Endodermal cell (in vitro differentiated cells): ENCODE results near the gene MAST3. TPM values are rescaled to one million over a fixed set of nuclear protein-coding genes. Genes with fewer than 3 reads are reported as not detected.

Experiments used
- DNase-seq: peaks from one replicate; pipeline ENCODE4 v3.0.0-alpha.2; 2017
- H3K27ac ChIP-seq: 2 replicates; pipeline ENCODE4 v1.5.1; 2013; ENCODE audit warnings: mild to moderate bottlenecking, low read depth, low read length, moderate library complexity
- H3K27me3 ChIP-seq: 2 replicates; pipeline ENCODE4 v1.6.1; 2013; ENCODE audit warnings: mild to moderate bottlenecking, low read length, moderate library complexity; ENCODE audit not compliant: insufficient read depth, control insufficient read depth, poor library complexity, severe bottlenecking
- H3K36me3 ChIP-seq: 2 replicates; pipeline ENCODE4 v1.7.0; 2013; ENCODE audit warnings: mild to moderate bottlenecking, low read length, moderate library complexity; ENCODE audit not compliant: control insufficient read depth, insufficient read depth
- H3K4me1 ChIP-seq: one replicate; pipeline ENCODE4 v1.7.0; 2013; ENCODE audit warnings: low read length; ENCODE audit not compliant: control insufficient read depth, insufficient read depth
- H3K4me3 ChIP-seq: 2 replicates; pipeline ENCODE4 v1.5.1; 2013; ENCODE audit warnings: mild to moderate bottlenecking, low read length, moderate library complexity
- H3K9ac ChIP-seq: 2 replicates; pipeline ENCODE4 v1.6.1; 2013; ENCODE audit warnings: mild to moderate bottlenecking, low read length, moderate library complexity; ENCODE audit not compliant: poor library complexity, severe bottlenecking; ENCODE audit errors: extremely low read depth
- H3K9me3 ChIP-seq: 2 replicates; pipeline ENCODE4 v1.6.1; 2013; ENCODE audit warnings: mild to moderate bottlenecking, low read length, moderate library complexity; ENCODE audit not compliant: control insufficient read depth
- H3K27ac Mint-ChIP-seq: 2 replicates; pipeline ENCODE4 v1.8.0; 2020; ENCODE audit warnings: mixed read lengths
- H3K27me3 Mint-ChIP-seq: 2 replicates; pipeline ENCODE4 v1.8.0; 2021; ENCODE audit warnings: mild to moderate bottlenecking, mixed read lengths; ENCODE audit not compliant: insufficient read depth
- H3K36me3 Mint-ChIP-seq: 2 replicates; pipeline ENCODE4 v1.8.0; 2020; ENCODE audit warnings: low read depth, mixed read lengths
- H3K4me1 Mint-ChIP-seq: 2 replicates; pipeline ENCODE4 v1.8.0; 2020; ENCODE audit warnings: mixed read lengths
- H3K4me3 Mint-ChIP-seq: 2 replicates; pipeline ENCODE4 v1.8.0; 2020; ENCODE audit warnings: mild to moderate bottlenecking, moderate library complexity, mixed read lengths
- H3K9me3 Mint-ChIP-seq: 2 replicates; pipeline ENCODE4 v1.8.0; 2020; ENCODE audit warnings: mild to moderate bottlenecking, mixed read lengths
- CTCF ChIP-seq: fragments of 200-600 bp; sonication (generic); conservative IDR thresholded peaks from 2 replicates; pipeline ENCODE4 v1.5.0; 2021; ENCODE audit warnings: antibody characterized with exemption, mild to moderate bottlenecking
- WGBS, 2 experiments: methylation state at CpG; one replicate each; pipeline versions ENCODE4 v1.1.5 to v1.1.7; 2013; ENCODE audit warnings: missing lambda C conversion rate in 2 of 2, mixed read lengths in 1 of 2; ENCODE audit not compliant: insufficient coverage in 1 of 2, insufficient read length in 1 of 2; 5-methylcytosine and 5-hydroxymethylcytosine counted together
- total RNA-seq, 2 donors: library from RNA; stranded (reverse); fragmentation: NEBNext Ultra II Directional in 1 of 2; extraction: Animal tissue kit (Norgen Biotek cat#: 25700) in 1 of 2; gene quantifications; 2 replicates in 1 of 2; 3 replicates in 1 of 2; pipeline ENCODE4 v1.2.1, GENCODE V29; 2021

MAST3 gene
- total RNA-seq, 2 donors from 2014 or later = 13.0 to 15.1 TPM

DNA sequence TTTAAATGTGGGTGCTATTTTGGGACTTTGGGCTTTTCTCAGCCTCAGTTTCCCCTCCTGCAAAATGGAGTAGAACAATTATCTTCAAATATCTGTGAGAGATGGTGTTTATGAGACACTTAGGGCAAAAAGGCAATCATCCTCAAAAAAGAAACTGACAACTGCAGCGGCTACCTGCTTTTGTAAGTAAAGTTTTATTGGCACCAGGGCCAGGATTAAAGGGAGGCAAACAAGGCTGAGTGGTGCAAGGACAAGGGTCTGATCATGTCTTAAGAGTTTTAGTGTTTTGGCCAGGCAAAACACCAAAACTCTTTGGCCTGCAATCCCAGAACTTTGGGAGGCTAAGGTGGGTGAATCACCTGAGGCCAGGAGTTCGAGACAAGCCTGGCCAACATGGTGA is 1.3 kb upstream of the MAST3 start:
- Mint-ChIP-seq H3K4me1 (peaks cover 9% of the 10 kb centered on the region), H3K9me3 (no peaks in the 10 kb centered on the region), H3K27ac (no peak overlapping the region), H3K4me3 (no peak overlapping the region), H3K27me3 (peaks cover 20% of the 10 kb centered on the region), H3K36me3 (no peaks in the 10 kb centered on the region)
- H3K27me3 ChIP-seq = peaks cover 19% of the 10 kb centered on the region
- no peak overlapping the region for H3K4me3 ChIP-seq
- no peaks in the 10 kb centered on the region for H3K36me3 ChIP-seq
- H3K27ac ChIP-seq = no peak overlapping the region
- H3K4me1 ChIP-seq = peaks cover 6% of the 10 kb centered on the region
- no peak for DNase-seq
- no peak overlapping the region for H3K9ac ChIP-seq
- no peak for TF ChIP-seq CTCF
- WGBS, 2 experiments = 93 to 96% methylated on average over 2 of the region's 2 CpGs
- no peaks in the 10 kb centered on the region for H3K9me3 ChIP-seq

DNA sequence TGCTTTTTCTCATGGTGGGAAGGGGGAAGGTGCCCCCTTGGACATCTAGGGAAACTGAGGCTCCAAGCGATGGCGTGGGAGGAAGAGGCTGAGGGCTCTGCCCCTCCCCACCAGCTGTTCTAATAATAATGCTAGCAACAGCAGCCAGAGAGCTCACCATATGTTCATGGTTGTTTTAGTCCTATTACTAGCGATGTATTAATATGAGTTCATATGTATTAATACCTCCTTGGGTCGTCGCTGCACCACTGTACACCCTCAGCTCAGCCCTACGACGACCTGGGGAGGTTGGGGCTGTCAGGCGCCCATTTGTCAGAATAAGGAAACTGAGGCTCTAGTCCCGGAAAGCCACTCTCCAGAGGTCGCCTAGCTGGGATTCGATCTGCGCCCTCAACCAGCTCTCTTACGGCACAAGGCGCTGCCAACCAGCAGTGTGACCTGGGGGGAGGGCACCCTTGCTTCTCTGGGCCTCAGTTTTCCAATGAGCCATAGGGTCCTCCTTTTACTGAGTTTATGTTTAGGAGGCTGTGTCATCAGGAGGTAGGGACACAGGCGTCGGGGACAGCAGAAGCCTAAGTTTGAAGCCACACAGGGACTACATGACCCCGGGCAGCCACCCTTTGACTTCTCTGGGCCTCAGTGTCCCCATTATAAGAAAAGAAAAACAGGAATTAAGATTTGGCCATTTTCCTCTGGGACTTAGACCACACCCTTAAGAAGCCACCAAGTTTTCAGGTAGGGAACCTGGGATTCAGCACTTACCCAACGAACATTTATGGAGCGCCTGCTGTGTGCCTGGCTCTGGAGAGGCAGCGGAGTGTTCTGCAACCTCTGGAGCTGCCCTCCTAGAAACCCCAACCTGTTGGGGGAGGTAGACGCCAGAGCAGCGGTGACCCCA is 664 bp downstream of the MAST3 start:
- Histone ChIP-seq H3K9ac (no peak overlapping the region), H3K36me3 (no peaks in the 10 kb centered on the region), H3K9me3 (no peaks in the 10 kb centered on the region), H3K4me1 (peaks cover 6% of the 10 kb centered on the region), H3K4me3 (peak overlapping the region; percentile 76), H3K27ac (no peak overlapping the region), H3K27me3 (peaks cover 19% of the 10 kb centered on the region)
- H3K27me3 Mint-ChIP-seq = peaks cover 20% of the 10 kb centered on the region
- no peak for DNase-seq
- no peak overlapping the region for H3K27ac Mint-ChIP-seq
- WGBS, 2 experiments = 53 to 60% methylated on average over 17 to 20 of the region's 22 CpGs
- no peaks in the 10 kb centered on the region for H3K36me3 Mint-ChIP-seq
- H3K4me1 Mint-ChIP-seq = peaks cover 9% of the 10 kb centered on the region
- no peak for TF ChIP-seq CTCF
- no peaks in the 10 kb centered on the region for H3K9me3 Mint-ChIP-seq
- peak overlapping the region; percentile 53 for H3K4me3 Mint-ChIP-seq

- peak; percentile 73 for DNase-seq
- no peak overlapping the region for H3K27ac Mint-ChIP-seq
- 31 to 36% methylated on average over 6 to 34 of the region's 34 CpGs for whole genome bisulfite sequencing, 2 experiments
- no peaks in the 10 kb centered on the region for H3K9me3 Mint-ChIP-seq
- Histone ChIP-seq H3K4me1 (peaks cover 6% of the 10 kb centered on the region), H3K36me3 (no peaks in the 10 kb centered on the region), H3K27ac (no peak overlapping the region), H3K9ac (no peak overlapping the region), H3K4me3 (no peak overlapping the region), H3K27me3 (peaks cover 19% of the 10 kb centered on the region), H3K9me3 (no peaks in the 10 kb centered on the region)
- TF ChIP-seq CTCF = no peak
- H3K27me3 Mint-ChIP-seq = peaks cover 20% of the 10 kb centered on the region
- peak overlapping the region; percentile 53 for H3K4me3 Mint-ChIP-seq
- no peaks in the 10 kb centered on the region for H3K36me3 Mint-ChIP-seq
- peaks cover 9% of the 10 kb centered on the region for H3K4me1 Mint-ChIP-seq
Measured at GRCh38 chr19:18098891-18099622, 1.5 kb downstream of the MAST3 start.
